Adrenal gland (tissue), 12 donors: ENCODE results near the gene EEF1G. TPM values are rescaled to one million over a fixed set of nuclear protein-coding genes. Genes with fewer than 3 reads are reported as not detected.

Experiments used
- DNase-seq, 7 donors: peaks; one replicate each; pipeline ENCODE4 v3.0.0-alpha.2; 2019 to 2020
- H3K27ac ChIP-seq, 5 donors: fragments of 200-600 bp; sonication (generic) in 4 of 5; 1 replicate in 3 of 5; 2 replicates in 2 of 5; pipeline versions ENCODE4 v1.5.1 to v1.8.0; 2016 to 2020; ENCODE audit warnings: mild to moderate bottlenecking in 1 of 5
- H3K27me3 ChIP-seq: fragments of 200-600 bp; 2 replicates; pipeline ENCODE4 v1.8.0; 2021
- H3K36me3 ChIP-seq, 2 donors: fragments of 200-600 bp; replicated peaks in 1 of 2; 1 replicate in 1 of 2; 2 replicates in 1 of 2; pipeline versions ENCODE4 v1.5.1 to v1.8.0; 2018 to 2022
- H3K4me1 ChIP-seq, 2 donors: fragments of 200-600 bp; replicated peaks in 1 of 2; 1 replicate in 1 of 2; 2 replicates in 1 of 2; pipeline versions ENCODE4 v1.5.1 to v1.8.0; 2018 to 2021
- H3K4me3 ChIP-seq, 4 donors: fragments of 200-600 bp; sonication (generic) in 3 of 4; one replicate each; pipeline ENCODE4 v1.5.1; 2016 to 2018
- H3K9me3 ChIP-seq, 3 donors: fragments of 200-600 bp; sonication (generic) in 1 of 3; replicated peaks in 1 of 3; 1 replicate in 2 of 3; 2 replicates in 1 of 3; pipeline versions ENCODE4 v1.5.1 to v1.8.0; 2016 to 2021
- CTCF ChIP-seq, 6 experiments: fragments of 450-650 bp in 4 of 6; fragments of 200-600 bp in 2 of 6; sonication (generic) in 1 of 6; IDR thresholded peaks; 1 replicate in 5 of 6; 2 replicates in 1 of 6; pipeline versions ENCODE4 v1.5.1 to v1.8.0; 2016 to 2021; ENCODE audit warnings: antibody characterized with exemption in 6 of 6, mild to moderate bottlenecking in 2 of 6, moderate library complexity in 1 of 6
- POLR2A ChIP-seq, 2 donors: fragments of 450-650 bp; IDR thresholded peaks; one replicate each; pipeline ENCODE4 v1.6.1; 2017; ENCODE audit warnings: antibody characterized with exemption in 2 of 2, mild to moderate bottlenecking in 2 of 2, moderate library complexity in 1 of 2
- WGBS, 4 donors: extraction: QIAGEN DNeasy Blood & Tissue Kit in 2 of 4; methylation state at CpG; one replicate each; pipeline versions ENCODE4 v1.1.5 to v1.1.7; 2013 to 2017; 5-methylcytosine and 5-hydroxymethylcytosine counted together
- intact Hi-C, 2 donors: fragments of 100-400 bp; cut with DNase I; formaldehyde crosslinking; loops; one replicate each; pipeline versions ENCODE4 v1.14.1 to v1.15.0; 2022 to 2023
- polyA plus RNA-seq, 3 donors: library from polyadenylated mRNA; stranded (reverse); fragments of 200-250 nt in 2 of 3; fragments of 350-450 nt in 1 of 3; fragmentation: Illumina TruSeq in 1 of 3; extraction: RNeasy Lipid Tissue Mini Kit (QIAGEN cat#74804) in 1 of 3; gene quantifications; one replicate each; pipeline ENCODE4 v1.2.3, GENCODE V29; 2013 to 2014
- total RNA-seq, 9 donors: library from RNA; depleted of rRNA in 4 of 9; stranded (reverse); fragments of >200 nt in 4 of 9; fragments of 120-200 nt in 1 of 9; fragmentation: NEBNext Ultra II Directional in 1 of 9; extraction: Animal tissue kit (Norgen Biotek cat#: 25700) in 1 of 9; gene quantifications; one replicate each; pipeline versions ENCODE4 v1.1.0 to v1.2.4, GENCODE V29; 2013 to 2023
- donor health status: healthy with polysubstance abuse.
- donor health status: Bipolar disorder and iron deficiency.
- donor health status: DM: yes; HTN: yes; CAD: no.
- donor health status: DM: no; HTN: no; CAD: no.
- donor health status: DM: no; HTN: no; CAD: no.
- donor health status: DM: yes; HTN: yes; CAD: no.

EEF1G gene
- total and polyA plus RNA-seq, 12 donors, result 646 to 1,585 (median 1,183) TPM

- H3K36me3 ChIP-seq, result peaks cover 0 to 39% of the 10 kb centered on the region in 2 donors
- 2% methylated on average over 34 of the region's 34 CpGs for WGBS, 4 donors
- intact Hi-C loops, result no loop called here
- DNase-seq, result peak in 6 of 7 donors; percentile 53 to 72 (median 57)
- peak overlapping the region; percentile 50 to 95 (median 85) for H3K27ac ChIP-seq
- H3K4me3 ChIP-seq, result peak overlapping the region in 3 of 4 donors; percentile 35 to 67 (median 65)
- no peaks in the 10 kb centered on the region for H3K27me3 ChIP-seq
- H3K9me3 ChIP-seq, result no peaks in the 10 kb centered on the region
- H3K4me1 ChIP-seq, result peaks cover 9 to 19% of the 10 kb centered on the region in 2 donors
- TF ChIP-seq POLR2A (IDR thresholded peaks at IDR 0.05) (no peak), CTCF (IDR thresholded peaks at IDR 0.05) (peak in 1 of 6 experiments; percentile 11)
Measured at GRCh38 chr11:62611705-62612365, 38.1 kb upstream of the EEF1G start.

GRCh38 chr11:62610814-62611704 lies 37.4 kb upstream of the EEF1G start:
- Histone ChIP-seq H3K27ac (peak overlapping the region in 2 of 5 donors; percentile 93 to 95), H3K27me3 (no peaks in the 10 kb centered on the region), H3K4me1 (peaks cover 9 to 19% of the 10 kb centered on the region in 2 donors), H3K4me3 (peak overlapping the region in 1 of 4 donors; percentile 67), H3K9me3 (no peaks in the 10 kb centered on the region), H3K36me3 (peaks cover 0 to 36% of the 10 kb centered on the region in 2 donors)
- no peak for TF ChIP-seq CTCF (IDR thresholded peaks at IDR 0.05)
- TF ChIP-seq POLR2A (IDR thresholded peaks at IDR 0.05), result no peak
- intact Hi-C loops, result no loop called here
- WGBS, 4 donors, result 66 to 77% (median 70%) methylated on average over 12 to 28 of the region's 28 CpGs
- no peak for DNase-seq

GRCh38 chr11:62610403-62610802 lies 36.7 kb upstream of the EEF1G start:
- no peaks in the 10 kb centered on the region for H3K9me3 ChIP-seq
- no peak overlapping the region for H3K4me3 ChIP-seq
- intact Hi-C loops, result no loop called here
- H3K36me3 ChIP-seq, result peaks cover 0 to 40% of the 10 kb centered on the region in 2 donors
- DNase-seq, result no peak
- H3K4me1 ChIP-seq, result peaks cover 9 to 19% of the 10 kb centered on the region in 2 donors
- H3K27me3 ChIP-seq, result no peaks in the 10 kb centered on the region
- no peak for TF ChIP-seq CTCF (IDR thresholded peaks at IDR 0.05)
- no peak for TF ChIP-seq POLR2A (IDR thresholded peaks at IDR 0.05)
- 79 to 90% (median 88%) methylated on average over 4 to 6 of the region's 6 CpGs for WGBS, 4 donors
- H3K27ac ChIP-seq, result peak overlapping the region in 1 of 5 donors; percentile 95

GRCh38 chr11:62608776-62609175 lies 35.1 kb upstream of the EEF1G start:
- H3K4me3 ChIP-seq, result no peak overlapping the region
- TF ChIP-seq CTCF (IDR thresholded peaks at IDR 0.05) (no peak), POLR2A (IDR thresholded peaks at IDR 0.05) (no peak)
- intact Hi-C loops, result no loop called here
- DNase-seq, result no peak
- H3K9me3 ChIP-seq, result no peaks in the 10 kb centered on the region
- no peaks in the 10 kb centered on the region for H3K27me3 ChIP-seq
- H3K27ac ChIP-seq, result no peak overlapping the region
- peaks cover 9 to 19% of the 10 kb centered on the region in 2 donors for H3K4me1 ChIP-seq
- WGBS, 4 donors, result 91 to 94% (median 94%) methylated on average over 12 of the region's 12 CpGs
- H3K36me3 ChIP-seq, result peaks cover 0 to 42% of the 10 kb centered on the region in 2 donors
